Left hindlimb (tissue), 1 donor: ENCODE results near the gene BRMS1.
A peak's percentile ranks its signal among the peaks of the same experiment; 100 is the strongest.
"Not testable (repeated sequence)": the region's sequence is repeated elsewhere in the genome, so short reads cannot be mapped to it uniquely, and the experiment has no call there.

Experiments used
- DNase-seq: peaks from one replicate; pipeline ENCODE4 v3.0.0-alpha.2; 2018

BRMS1 gene

GRCh38 chr11:66362481-66363147, 17.7 kb upstream of the BRMS1 start:
- DNase-seq: no peak

- no peak for DNase-seq
Measured at GRCh38 chr11:66361502-66361941, 16.6 kb upstream of the BRMS1 start.

GRCh38 chr11:66360406-66361073, 15.6 kb upstream of the BRMS1 start:
- DNase-seq: no peak

GRCh38 chr11:66359662-66360087, 14.8 kb upstream of the BRMS1 start:
- no peak for DNase-seq

GRCh38 chr11:66350560-66351235, 5.8 kb upstream of the BRMS1 start:
- not testable (repeated sequence) for DNase-seq

GRCh38 chr11:66349084-66349386, 4.1 kb upstream of the BRMS1 start:
- no peak for DNase-seq

GRCh38 chr11:66347425-66348276, 2.7 kb upstream of the BRMS1 start, which contains the start of gene B4GAT1:
B4GAT1 (minus strand) TSS chr11:66347629; CDS start chr11:66347545, 84 bp downstream.
- DNase-seq: peak; percentile 88

- DNase-seq: no peak
Measured at GRCh38 chr11:66346476-66347424, 1.8 kb upstream of the BRMS1 start.

GRCh38 chr11:66345316-66345649, 379 bp upstream of the BRMS1 start:
- DNase-seq: no peak

- DNase-seq: no peak
Measured at GRCh38 chr11:66343176-66343575, 1.7 kb downstream of the BRMS1 start.

- no peak for DNase-seq
Measured at GRCh38 chr11:66341502-66342126, 3.3 kb downstream of the BRMS1 start.

- DNase-seq: no peak
Measured at GRCh38 chr11:66340596-66341501, 4.1 kb downstream of the BRMS1 start.

- no peak for DNase-seq
Measured at GRCh38 chr11:66339686-66340483, 5.0 kb downstream of the BRMS1 start.

GRCh38 chr11:66339162-66339675, 5.7 kb downstream of the BRMS1 start:
- no peak for DNase-seq

- no peak for DNase-seq
Measured at GRCh38 chr11:66338276-66339161, 6.4 kb downstream of the BRMS1 start.

- no peak for DNase-seq
Measured at GRCh38 chr11:66337103-66337899, 7.6 kb downstream of the BRMS1 start.
